Kidney capillary endothelial cell (primary cell): ENCODE measurements around the gene SEC61A2.
"Not testable (repeated sequence)": the region's sequence is repeated elsewhere in the genome, so short reads cannot be mapped to it uniquely, and the experiment has no call there.

Source experiments
- DNase-seq: peaks from one replicate; pipeline ENCODE4 v3.0.0-alpha.2; 2018; ENCODE audit warnings: low spot score

The SEC61A2 gene

GRCh38 chr10:12129222-12130111 is at the start of gene SEC61A2:
Gene SEC61A2, plus strand, starts transcription at chr10:12129677. Its CDS starts 111 bp downstream, at chr10:12129788.
- DNase-seq = peak; percentile 92

GRCh38 chr10:12081470-12081869 is 48.0 kb upstream of the SEC61A2 start:
- no peak for DNase-seq

- no peak for DNase-seq
Measured at GRCh38 chr10:12081879-12082557, 47.5 kb upstream of the SEC61A2 start.

- DNase-seq = no peak
Measured at GRCh38 chr10:12088919-12089318, 40.6 kb upstream of the SEC61A2 start.

GRCh38 chr10:12091421-12091820 is 38.1 kb upstream of the SEC61A2 start:
- DNase-seq = no peak

- DNase-seq = not testable (repeated sequence)
Measured at GRCh38 chr10:12097361-12097760, 32.1 kb upstream of the SEC61A2 start.

GRCh38 chr10:12097791-12098190 is 31.7 kb upstream of the SEC61A2 start:
- no peak for DNase-seq

- no peak for DNase-seq
Measured at GRCh38 chr10:12098966-12099365, 30.5 kb upstream of the SEC61A2 start.

- DNase-seq = no peak
Measured at GRCh38 chr10:12103802-12104201, 25.7 kb upstream of the SEC61A2 start.

GRCh38 chr10:12107781-12108180 is 21.7 kb upstream of the SEC61A2 start:
- peak; percentile 4 for DNase-seq

- DNase-seq = no peak
Measured at GRCh38 chr10:12109286-12109685, 20.2 kb upstream of the SEC61A2 start.

GRCh38 chr10:12111528-12111927 is 17.9 kb upstream of the SEC61A2 start:
- DNase-seq = no peak

GRCh38 chr10:12113627-12114026 is 15.8 kb upstream of the SEC61A2 start:
- DNase-seq = no peak

- no peak for DNase-seq
Measured at GRCh38 chr10:12121673-12122072, 7.8 kb upstream of the SEC61A2 start.

GRCh38 chr10:12130237-12130872 is 878 bp downstream of the SEC61A2 start:
- peak; percentile 69 for DNase-seq

- no peak for DNase-seq
Measured at GRCh38 chr10:12135631-12136030, 6.2 kb downstream of the SEC61A2 start.

GRCh38 chr10:12140038-12140437 is 10.6 kb downstream of the SEC61A2 start:
- no peak for DNase-seq

- no peak for DNase-seq
Measured at GRCh38 chr10:12144538-12144937, 15.1 kb downstream of the SEC61A2 start.

- no peak for DNase-seq
Measured at GRCh38 chr10:12150163-12150562, 20.7 kb downstream of the SEC61A2 start.

GRCh38 chr10:12154516-12154915 is 25.0 kb downstream of the SEC61A2 start:
- DNase-seq = no peak

GRCh38 chr10:12156367-12157123 is 27.1 kb downstream of the SEC61A2 start:
- DNase-seq = no peak

GRCh38 chr10:12158111-12158510 is 28.6 kb downstream of the SEC61A2 start:
- no peak for DNase-seq
